ENCODE data around the gene RELN.

The RELN gene

DNA sequence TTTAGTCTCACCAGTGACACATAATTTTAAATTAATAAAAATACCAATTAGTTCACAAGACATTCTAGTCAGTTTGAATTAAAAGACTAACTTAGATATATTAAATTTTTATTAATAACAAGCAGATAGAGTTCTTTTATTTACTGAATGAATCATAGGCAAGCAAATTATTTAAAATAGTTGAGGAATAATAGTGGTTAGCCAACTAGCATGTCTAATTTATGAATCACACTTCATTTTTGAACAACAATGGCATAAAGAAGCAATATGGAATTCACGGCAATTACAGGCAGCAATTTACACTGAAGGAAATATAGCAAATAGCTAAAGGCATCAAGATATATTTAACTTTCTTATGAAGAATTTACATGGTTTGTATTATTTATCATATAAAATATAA lies 356.5 kb downstream of the RELN start:
- DNase-seq (ENCODE audit: low spot score) = no peak

DNA sequence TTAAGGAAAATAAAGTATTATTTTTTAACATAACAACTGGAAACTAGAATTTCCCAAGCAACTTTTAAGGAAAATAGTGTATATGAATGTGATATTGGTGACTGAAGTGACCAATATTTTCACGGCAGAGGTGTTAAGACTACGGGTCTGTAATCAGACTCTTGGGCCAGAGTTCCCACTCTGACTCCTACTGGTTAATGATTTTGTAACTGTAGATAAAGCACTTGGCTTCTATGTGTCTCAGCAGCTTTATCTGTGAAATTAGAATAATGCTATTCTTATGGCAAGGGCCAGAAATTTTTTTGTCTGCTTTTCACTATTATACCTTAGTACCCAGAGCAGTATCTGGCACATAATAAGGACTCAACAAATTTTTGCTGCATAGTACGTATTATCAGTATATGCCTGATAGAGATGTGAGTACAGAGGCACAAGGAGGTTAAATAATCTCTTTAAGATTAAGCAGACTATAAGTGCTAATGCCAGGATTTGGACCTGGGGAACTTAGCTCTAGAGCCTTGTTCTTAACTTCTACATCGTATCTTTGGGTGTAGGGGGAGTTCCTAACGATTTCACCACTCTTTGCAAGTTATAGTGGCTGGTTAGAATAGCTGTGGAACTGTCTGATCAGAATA lies 357.3 kb downstream of the RELN start:
- DNase-seq (ENCODE audit: low spot score) = no peak

DNA sequence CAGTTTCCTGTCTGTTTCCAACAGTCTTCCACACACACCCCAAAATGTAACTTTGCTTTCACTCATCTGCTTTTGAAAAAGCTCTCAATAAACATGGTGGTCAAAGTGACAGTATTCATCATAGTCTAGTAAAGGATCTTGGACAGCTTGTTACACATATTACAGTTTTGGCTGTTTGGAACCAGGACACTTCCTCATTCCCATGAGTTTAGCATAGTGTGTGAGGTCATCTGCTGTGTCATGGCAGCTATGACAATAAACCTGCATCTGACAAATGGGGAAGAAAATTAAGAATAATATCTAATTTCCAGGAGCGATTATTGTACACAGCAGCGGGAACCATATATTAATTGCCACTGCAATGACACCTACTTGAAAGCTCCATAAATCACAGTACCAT lies 359.1 kb downstream of the RELN start:
- no peak for DNase-seq (ENCODE audit: low spot score)

- no peak for DNase-seq (ENCODE audit: low spot score)
These were observed 360.7 kb downstream of the RELN start for GRCh38 chr7:103628742-103629141.

- DNase-seq (ENCODE audit: low spot score) = no peak
These were observed 362.7 kb downstream of the RELN start for GRCh38 chr7:103626776-103627175.

DNA sequence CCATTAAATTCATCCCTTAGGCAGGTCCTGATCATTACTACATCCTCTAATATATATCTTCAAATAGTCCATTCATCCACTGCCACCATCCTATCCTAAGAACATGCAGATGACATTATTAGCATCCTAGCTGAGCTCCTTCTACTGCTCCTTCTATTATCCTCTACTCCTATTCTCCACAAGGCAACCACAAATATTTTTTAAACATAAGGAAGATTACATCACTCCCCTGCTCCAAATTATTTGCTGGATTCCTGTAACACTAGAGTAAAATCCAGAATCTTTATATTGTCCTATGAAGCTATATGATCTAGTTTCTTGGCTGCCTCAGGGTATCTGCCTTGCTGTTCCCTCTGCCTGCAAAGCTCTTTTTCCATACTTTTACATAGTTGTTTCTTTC lies 367.2 kb downstream of the RELN start:
- no peak for DNase-seq (ENCODE audit: low spot score)

DNA sequence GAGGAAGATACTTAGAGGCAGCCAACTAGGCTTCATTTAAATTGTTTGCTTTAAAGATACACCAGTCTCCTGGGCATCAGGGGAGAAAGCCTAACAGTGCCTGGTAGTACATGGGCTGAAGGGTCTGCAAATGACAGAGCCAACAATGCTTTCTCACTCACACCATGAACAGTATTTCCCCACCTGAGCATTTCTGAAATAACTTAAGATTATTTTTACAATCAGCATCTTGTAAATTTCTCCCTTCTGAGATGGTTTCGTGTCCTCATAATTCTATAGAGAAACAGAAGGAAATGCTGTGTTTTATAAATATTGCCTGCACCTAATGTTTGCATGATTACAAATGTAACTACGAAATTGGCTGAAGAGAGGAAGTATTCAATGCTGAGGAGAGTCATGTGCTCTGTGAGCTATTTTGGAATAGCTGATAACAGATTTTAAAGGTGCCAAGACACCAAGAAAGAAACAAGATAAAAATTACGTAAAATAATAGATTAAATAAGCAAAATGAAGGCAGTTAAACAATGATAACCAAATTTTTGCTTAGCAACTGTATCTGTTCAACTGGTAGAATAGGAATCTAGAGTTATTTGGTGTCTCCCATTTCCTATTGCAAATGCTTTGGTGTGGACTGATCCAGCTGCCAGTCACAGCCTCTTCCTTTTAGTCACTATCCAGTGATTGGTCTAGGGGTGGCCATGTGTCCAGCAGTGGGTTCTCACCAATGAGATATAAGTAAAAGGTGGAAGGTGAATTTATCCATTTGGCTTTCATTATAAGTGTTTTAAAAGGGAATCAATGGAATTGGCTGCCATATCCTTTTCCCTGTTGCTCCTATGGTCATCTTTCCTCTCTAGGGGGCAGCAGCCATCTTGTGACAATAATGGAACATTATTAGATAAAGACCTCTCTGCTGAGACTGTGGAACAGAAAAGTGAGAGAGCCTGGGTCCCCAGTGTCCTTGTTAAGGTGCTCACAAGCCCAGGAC lies 375.5 kb downstream of the RELN start:
- DNase-seq (ENCODE audit: low spot score) = no peak

DNA sequence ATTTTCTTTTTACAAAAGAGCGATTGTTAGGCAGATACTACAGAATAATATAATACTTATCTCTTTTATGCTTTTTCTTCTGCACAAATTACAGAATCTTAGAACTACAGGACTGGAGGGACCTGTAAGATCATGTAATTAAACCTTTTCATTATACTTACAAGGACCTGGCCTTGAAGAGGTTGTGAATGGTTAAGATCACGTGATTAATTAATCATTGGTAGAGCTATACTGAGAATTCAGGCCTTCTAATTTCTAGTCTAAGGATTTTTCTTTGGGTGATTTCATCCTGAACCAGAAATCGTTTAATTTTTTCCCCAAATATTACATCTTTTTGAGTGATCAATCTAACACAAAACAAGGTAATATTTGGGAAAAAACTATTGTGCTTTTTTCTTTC lies 379.7 kb downstream of the RELN start:
- no peak for DNase-seq (ENCODE audit: low spot score)

DNA sequence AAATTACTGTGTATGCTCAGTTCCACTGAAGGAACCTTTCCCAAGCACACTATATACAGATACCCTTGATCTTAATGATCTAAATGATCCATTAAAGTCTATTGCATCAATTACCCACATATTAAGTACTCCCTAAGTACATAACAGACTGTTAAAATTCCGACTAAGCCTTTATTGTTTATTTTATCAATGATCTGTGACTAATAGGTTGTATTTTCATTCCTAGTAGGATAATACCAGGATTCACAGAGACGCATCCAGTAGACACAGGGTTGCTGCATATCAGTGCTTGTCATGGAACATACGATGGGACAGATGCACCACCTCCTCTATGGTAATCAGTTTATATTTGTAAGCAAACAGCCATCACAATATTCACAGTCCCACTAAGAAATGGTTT lies 383.8 kb downstream of the RELN start:
- no peak for DNase-seq (ENCODE audit: low spot score)

DNA sequence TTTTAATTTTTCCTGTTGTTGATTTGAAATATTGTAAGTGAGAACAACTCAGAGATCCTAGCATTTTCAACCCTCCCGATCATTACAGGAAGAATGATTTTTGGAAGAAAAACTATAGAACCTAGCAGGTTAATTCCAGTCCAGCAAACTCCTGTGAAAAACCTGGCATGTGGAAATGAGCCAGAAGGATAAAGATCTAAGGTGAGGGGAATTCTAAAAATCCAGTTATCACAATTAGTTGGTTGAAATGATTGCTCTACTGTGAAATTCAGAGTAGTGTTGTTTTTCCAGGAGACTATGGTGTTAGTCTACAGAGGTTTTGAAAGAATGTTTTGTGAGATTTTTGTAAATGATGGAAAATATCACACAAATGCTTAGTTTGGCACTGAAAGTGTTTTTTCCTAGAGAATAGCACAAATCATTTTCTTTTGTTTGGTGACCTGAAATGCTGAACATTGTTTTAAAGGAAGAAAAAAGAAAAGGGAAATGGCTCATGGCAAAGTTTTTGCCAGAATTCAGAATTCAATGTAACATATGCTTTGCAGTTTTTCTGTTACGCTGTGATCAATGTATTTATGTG lies 391.0 kb downstream of the RELN start:
- DNase-seq (ENCODE audit: low spot score) = no peak

GRCh38 chr7:103597606-103598005 lies 391.9 kb downstream of the RELN start:
- no peak for DNase-seq (ENCODE audit: low spot score)

DNA sequence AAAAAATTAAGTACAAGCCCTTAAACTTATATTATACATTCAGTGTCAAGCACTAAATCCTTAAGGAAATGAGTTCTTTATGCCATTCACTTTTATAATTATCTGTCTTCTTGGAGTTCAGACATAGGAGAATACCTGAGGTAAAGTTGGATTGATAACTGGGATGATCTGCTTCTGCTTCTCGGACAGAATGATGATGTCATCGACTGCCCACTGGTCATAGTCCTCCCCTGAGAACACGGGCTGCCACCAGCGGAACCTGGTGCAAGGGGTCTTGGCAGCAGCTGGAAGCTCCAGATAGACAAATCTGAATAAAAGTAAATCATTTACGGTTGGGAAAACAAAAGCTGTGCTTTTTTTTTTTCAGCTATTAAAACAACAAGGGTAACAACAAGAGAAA lies 395.3 kb downstream of the RELN start:
- DNase-seq (ENCODE audit: low spot score) = no peak

DNA sequence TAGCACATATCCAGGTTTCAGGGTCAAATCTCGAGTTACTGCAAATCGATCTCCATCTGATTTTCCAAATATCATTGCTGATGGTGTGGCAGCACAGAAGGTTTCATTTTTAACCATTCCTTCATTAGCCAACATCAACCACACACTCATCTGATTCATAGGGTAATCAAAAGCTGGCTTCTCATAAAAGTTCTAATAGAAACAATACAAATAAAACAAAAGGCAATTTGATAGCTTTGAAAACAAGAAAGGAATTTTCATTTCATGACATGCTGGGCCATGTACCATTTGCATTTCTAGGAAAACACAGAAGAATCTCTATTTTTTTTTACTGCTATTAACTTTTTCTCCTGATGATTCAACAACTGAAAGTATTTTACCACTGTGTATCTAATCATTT lies 395.8 kb downstream of the RELN start:
- DNase-seq (ENCODE audit: low spot score) = no peak

- no peak for DNase-seq (ENCODE audit: low spot score)
These were observed 396.6 kb downstream of the RELN start for GRCh38 chr7:103592844-103593243.

DNA sequence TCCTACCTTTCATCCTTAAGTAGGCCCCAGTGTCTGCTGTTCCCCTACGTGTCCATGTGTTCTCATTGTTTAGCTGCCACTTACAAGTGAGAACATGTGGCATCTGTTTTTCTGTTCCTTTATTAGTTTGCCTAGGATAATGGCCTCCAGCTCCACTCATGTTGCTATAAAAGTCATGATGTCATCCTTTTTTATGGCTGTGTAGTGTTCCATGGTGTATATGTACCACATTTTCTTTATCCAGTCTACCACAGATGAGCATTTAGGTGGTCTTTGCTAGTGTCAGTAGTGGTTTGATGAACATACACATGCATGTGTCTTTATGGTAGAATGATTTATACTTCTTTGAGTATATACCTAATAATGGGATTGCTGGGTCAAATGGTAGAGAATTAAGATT lies 397.3 kb downstream of the RELN start:
- no peak for DNase-seq (ENCODE audit: low spot score)

- DNase-seq (ENCODE audit: low spot score) = no peak
These were observed 409.4 kb downstream of the RELN start for GRCh38 chr7:103580031-103580430.

DNA sequence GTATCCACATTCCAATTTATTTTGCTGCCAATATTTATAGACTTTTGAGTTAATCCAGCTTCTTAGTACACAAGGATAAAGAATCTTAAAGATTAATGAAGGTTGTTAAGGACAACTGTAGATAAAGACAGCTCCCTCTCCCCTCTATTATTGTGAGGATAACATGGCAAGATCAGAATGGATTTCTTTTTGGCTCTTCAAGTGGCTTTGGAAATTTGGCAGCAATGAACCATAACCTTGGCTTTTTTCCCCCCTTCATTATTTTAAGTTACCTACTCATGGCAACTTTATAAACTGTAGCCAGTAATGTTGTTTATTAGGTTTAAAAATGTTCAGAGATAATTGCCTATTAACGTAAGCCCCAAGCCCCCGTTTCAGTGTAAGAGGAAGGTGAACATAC lies 412.4 kb downstream of the RELN start:
- no peak for DNase-seq (ENCODE audit: low spot score)

DNA sequence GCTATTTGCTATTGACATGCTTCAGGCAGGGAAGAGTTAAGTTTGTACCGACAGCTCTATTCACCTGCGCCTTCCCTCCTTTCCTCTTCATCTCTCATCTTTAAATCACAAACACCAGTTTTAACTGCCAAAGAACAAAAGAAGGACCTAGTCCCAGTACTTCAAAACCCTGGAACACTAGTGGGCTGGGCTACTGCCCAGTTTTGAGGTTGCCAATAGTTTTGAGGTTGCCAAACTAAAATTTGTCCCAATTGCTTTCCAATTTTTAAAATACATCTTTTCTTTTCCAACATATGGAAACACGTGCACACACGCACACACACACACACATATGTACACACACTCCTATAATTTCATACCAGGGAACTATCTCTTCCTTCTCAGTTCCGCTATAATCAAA lies 412.8 kb downstream of the RELN start:
- DNase-seq (ENCODE audit: low spot score) = no peak

- DNase-seq (ENCODE audit: low spot score) = no peak
These were observed 414.9 kb downstream of the RELN start for GRCh38 chr7:103574576-103574975.

DNA sequence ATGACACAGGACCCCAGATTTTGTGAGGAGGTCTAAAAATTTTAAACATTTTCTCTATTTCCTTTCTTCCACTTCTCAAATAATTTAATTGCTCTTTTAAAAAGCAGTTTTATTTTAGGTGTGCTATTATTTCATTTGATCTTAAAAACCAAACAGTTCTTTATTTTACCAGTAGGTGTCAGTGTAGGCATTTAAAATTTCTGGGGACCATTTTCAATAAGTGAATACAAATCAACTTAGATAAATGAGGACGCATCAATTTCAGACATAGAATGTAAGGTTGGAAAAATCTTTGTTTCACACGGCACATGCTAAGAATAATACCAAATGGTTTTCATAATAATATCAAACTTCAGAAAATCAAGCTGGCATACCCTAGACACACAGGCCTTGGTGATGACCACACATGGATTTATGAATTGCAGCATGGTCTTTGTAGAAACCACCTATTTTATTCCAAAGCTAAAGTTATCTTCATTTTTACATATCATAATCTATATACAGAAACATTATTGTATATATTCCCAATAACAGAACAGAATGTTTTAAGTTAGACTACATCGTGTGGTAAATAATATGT lies 415.9 kb downstream of the RELN start:
- peak; percentile 36 for DNase-seq (ENCODE audit: low spot score)

DNA sequence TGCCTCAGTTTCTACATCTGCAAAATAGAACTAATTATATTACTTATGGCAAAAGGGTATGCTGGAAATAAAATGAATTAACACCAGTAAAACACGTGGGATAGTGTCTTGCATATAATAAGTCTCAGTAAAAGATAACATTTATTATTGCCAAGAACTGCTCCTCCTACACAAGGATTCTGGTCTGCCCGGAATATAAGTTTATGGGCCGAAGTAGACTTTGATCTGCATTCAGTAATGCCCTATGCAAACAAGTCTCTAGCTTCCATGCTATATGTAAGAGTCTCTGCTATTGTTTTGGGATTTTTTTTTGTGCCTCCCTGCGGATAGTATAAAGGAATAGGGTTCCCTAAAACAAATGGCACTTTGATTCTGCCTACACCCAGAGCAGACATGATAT lies 417.9 kb downstream of the RELN start:
- no peak for DNase-seq (ENCODE audit: low spot score)

- DNase-seq (ENCODE audit: low spot score) = no peak
These were observed 419.7 kb downstream of the RELN start for GRCh38 chr7:103569621-103570305.

Data from CD4-positive, alpha-beta T cell treated with Interleukin-15 for 4 hours (primary cell).